ENCODE data around the gene DPP9.

Gene DPP9

GRCh38 chr19:4653793-4654436 is 69.7 kb downstream of the DPP9 start:
- DNase-seq: no peak

GRCh38 chr19:4652075-4652474 is 71.6 kb downstream of the DPP9 start:
- no peak for DNase-seq

DNA sequence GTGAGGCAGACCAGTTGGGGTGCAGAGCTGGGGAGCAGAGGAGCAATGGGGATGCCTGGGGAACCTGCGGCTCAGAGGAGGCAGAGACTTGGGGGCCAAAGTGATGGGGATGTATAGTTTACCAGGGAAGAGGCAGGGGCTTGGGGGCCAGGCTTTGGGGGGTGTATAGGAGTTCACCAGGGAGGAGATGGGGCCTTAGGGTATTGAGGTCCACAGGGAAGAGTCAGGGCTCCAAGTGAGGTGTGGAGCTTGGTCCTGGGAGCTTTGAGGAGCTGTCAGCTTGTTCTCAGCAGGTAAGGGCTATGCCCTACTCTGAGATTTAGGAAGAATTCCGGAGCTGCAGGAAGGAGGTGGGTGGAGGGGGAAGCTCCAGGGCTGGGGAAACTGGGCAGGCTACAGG is 73.5 kb downstream of the DPP9 start:
- DNase-seq: no peak

- no peak for DNase-seq
Measured at GRCh38 chr19:4649392-4650047, 74.1 kb downstream of the DPP9 start.

DNA sequence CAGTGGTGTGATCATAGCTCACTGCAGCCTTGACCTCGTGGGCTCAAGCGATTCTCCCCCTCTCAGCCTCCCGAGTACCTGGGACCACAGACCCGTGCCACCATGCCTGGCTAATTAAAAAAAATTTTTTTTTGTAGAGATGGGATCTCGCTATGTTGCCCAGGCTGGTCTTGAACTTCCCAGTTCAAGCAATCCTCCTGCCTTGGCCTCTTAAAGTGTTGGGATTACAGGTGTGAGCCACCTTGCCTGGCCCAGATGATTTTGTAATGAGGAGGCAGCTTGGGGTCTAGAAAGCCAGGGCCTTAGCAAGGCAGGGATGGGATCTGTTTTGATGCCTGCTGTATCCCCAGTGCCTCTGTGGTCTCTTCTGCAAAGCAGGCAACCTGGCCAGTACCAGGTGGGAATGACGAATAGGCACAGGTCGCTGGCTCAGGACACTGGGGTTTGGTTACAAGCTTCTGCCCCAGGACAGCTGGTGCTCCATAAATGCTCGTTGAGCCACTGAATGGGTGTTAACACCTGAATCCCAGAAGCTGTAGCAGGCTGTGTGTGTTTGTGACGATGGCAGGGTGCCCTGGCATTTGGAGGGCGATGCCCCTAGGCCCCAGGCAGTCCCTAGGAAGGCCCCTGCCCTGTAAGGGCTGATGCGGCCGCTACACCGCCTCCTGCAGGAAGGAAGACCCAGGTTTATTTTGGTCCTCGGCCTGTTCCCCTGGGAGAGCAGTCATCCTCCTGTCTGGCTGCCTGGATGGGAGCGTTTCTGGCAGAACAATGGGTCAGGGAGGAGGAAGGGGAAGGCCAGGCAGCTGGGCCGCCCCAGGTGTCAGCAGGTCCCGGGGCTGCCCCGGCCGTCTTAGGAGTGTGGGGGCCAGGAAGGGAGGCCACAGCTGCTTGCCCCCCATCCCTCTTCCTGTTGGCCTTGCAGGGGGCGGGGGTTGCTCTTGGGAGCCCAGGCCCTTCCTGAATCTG is 75.7 kb downstream of the DPP9 start:
- no peak for DNase-seq

DNA sequence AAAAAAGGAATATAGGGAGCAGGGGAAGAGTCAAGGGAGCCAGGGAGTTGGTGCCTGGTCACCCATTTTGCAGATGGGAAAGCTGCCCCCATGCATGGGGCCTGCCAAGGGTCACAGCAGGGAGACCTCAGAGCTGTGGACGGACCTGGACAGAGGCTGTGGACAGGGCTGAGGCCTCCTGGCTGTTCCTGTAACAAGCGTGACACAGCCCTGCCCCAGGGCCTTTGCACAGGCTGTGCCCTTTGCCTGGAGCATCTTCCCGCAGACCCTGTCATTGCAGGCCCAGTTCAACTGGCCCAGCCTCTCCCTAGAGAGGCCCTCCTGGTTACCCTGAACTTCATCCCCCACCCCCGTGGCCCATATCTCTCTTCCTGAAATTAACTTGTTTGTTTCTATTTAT is 77.9 kb downstream of the DPP9 start:
- no peak for DNase-seq

DNA sequence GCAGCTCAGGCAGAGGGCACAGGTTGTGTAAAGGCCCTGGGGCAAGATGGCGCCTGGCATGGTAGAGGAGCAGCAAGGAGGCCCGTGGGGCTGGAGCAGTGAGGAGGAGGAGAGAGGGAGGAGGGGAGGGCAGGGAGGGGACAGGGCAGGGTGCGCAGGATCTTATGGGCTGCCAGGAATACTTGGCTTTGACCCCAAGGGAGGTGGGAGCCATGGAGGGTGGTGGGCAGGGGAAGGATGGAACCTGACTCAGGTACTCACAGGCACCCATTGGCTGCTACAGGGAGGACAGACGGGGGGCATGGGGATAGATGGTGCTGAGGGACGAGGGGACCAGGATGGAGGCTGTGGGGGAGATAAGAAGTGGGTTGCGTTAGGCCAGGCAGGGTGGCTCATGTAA is 81.0 kb downstream of the DPP9 start:
- DNase-seq: no peak

GRCh38 chr19:4641132-4641531 is 82.5 kb downstream of the DPP9 start:
- no peak for DNase-seq

DNA sequence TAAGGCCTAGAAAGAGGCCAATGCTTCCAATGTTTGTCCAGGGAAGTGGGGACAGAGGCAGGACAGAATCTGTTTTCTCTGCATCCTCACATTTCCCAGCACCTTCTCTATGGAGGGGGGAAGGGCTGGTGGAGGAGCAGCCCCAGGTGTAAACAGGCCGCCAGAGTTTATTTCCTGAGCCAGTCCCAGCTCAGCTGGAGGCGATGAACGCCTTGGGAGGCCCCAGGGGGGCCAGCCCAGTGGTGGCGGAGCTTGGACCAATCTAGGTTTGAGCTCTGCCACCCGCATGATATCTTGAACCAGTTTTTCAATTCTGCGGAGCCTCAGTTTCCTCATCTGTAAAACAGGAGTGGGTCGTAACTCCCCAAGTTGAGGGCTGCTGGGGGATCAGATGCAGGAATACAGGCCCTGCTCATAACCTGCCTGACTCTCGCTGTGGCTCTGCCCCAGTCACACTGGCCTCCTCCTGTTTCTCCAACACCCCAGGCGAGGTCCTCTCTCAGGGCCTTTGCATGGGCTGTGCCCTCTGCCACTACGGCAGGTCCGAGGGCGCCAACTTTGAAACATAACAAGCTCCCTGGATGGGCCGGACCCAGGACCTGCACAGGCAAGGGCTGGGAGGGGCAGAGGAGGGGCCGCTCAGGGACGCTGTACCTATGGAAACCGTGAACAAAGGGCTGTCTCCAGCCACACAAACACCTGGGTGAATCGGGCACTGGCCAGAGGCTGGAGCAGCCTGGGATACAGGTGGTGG is 83.2 kb downstream of the DPP9 start:
- DNase-seq: no peak

GRCh38 chr19:4639531-4640246 is 84.0 kb downstream of the DPP9 start:
- DNase-seq: no peak

GRCh38 chr19:4638828-4639530 is 84.7 kb downstream of the DPP9 start, which contains the start of gene TNFAIP8L1:
TNFAIP8L1 (plus strand) TSS chr19:4639516; CDS start chr19:4651870, 12,354 bp downstream.
- DNase-seq: peak; percentile 64

DNA sequence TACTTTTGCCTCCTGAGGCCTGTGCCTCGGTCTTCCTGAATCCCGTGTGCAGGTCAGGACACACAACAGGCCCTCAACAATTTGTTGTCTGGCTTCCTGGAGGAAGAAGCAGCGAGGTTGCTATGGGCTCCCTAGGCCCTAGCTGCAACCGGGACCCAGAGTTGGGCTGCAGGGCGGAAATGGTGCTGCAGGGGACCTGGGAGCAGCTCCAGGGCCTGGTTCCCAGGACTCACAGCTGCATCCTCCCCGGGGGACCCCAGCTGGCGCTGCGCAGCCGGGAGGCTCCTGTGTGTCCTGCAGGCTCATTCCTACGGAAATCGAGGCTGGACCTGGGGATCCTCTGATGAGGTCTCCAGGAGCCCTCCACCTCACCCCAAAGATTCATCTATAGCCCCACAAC is 85.3 kb downstream of the DPP9 start:
- no peak for DNase-seq

DNA sequence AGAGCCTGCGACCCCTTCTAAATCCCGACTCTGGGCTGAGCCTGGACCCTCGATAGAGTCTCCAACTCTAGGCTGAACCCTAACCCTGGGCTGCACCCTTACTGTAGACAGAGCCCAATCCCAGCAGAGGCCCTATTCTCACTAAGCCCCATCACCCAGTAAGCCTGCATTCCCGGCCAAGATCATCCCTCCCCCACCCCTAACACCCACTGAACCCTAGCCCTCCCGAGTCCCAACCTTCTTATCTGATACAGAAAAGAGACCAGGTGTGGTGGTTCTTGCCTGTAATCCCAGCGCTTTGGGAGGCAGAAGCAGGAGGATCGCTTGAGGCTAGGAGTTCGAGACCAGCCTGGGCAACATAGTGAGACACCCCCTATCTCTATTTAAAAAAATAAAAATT is 86.9 kb downstream of the DPP9 start:
- no peak for DNase-seq

GRCh38 chr19:4636151-4636717 is 87.4 kb downstream of the DPP9 start:
- no peak for DNase-seq

- no peak for DNase-seq
Measured at GRCh38 chr19:4635754-4636116, 87.9 kb downstream of the DPP9 start.

DNA sequence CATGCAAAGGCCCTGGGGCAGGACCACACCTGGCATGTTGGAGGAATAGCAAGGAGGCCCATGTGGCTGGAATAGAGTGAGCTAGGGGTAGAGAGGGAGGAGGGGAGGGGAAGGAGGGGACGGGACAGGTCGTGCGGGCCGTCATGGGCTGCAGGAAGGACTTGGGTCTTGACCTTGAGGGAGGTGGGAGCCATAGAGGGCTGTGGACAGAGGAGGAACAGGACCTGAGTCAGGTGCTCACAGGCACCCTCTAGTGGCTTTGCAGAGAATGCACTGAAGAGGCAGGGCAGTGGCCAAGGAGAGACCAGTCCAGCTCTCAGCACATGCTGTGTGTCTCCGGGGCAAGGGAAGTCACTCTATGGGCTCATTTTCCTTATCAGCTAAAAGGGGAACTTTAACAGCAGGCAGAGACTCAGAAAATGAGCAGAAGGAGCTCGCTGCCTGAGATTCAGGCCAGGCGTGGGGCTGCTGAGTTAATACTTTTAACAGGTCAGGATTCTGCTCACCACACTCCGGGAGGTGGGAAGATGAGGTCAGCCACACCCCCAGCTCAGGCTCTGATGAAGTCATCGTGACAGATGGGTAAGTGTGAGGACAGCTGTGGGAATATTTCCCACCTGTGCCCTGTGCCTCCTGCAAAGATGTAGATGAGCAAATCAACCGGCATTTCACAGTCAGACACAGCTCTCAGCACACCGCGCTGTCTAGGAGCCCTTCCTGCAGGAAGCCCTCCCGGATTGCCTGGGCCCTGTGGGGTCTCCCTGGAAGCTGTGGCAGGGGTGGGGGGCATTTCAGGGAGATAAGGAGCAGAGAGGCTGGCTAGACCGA is 90.3 kb downstream of the DPP9 start:
- peak; percentile 10 for DNase-seq

Measured in NCI-H2081 treated with DMSO at 0.1 percent for 48 hours (cell line).